ENCODE measurements around the gene CRELD2.

CRELD2 gene

GRCh38 chr22:49946612-49947295 is 28.3 kb downstream of the CRELD2 start:
- DNase-seq (ENCODE audit: low spot score), result no peak

GRCh38 chr22:49947296-49947622 is 28.8 kb downstream of the CRELD2 start:
- DNase-seq (ENCODE audit: low spot score), result no peak

DNA sequence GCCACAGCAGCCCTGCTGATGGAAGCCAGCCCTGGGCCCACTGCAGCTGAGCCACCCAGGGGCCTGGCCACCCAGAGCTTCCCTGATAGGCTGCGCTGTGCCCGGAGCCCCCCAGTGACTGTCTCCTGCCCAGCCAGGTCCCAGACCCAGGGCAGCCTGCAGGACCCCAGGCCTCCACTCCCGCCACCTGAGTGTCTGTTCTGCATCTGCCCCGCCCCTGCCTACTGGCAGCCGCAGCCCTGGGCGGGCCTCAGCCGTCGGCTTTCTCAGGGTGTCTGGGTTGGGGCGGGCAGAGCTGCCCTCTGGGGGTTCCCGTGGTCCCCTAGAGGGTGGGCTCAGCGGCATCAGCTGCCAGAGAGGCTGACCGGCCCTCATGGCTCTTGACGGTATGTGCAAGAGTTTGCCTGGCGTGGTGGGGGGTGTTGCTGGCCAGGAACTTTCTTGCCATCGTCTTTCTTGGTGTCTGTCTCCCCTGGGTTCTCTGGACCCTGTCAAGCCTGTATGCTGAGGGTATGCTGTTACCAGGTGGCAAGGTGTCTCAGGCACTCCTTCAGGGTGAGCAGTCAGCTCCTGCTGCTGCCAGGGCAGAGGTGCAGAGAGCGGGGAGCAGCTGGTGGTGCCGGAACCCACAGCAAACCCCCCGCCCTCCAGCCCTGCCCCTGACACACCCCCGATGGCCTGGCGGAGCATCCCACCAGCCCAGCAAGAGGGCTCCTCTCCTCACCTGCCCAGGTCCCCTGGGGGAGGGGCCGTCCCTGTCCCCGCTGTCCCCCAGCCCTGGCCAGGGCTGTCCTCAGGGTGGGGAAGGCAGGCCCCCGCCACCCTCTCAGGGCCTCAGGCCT is 29.9 kb downstream of the CRELD2 start:
- DNase-seq (ENCODE audit: low spot score), result no peak

GRCh38 chr22:49948958-49949913 is 30.8 kb downstream of the CRELD2 start:
- no peak for DNase-seq (ENCODE audit: low spot score)

DNA sequence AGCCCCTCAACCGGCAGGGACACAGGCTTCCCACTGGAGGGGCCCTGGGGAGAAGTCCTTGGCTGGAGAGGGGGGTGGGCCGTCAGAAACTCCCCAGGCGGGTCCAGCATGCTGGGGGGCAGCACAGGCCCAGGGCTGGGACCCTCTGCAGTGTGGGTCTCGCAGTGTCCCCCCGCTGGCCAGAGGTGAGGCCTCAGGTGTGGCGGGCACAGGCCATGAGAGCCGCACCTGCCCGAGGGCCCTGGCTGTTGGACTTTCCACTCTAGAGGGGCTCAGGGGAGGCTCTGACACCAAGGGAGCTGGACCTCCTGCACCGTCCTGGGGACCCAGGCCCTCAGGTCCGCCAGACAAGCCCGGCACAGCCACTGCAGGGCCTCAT is 31.5 kb downstream of the CRELD2 start:
- no peak for DNase-seq (ENCODE audit: low spot score)

DNA sequence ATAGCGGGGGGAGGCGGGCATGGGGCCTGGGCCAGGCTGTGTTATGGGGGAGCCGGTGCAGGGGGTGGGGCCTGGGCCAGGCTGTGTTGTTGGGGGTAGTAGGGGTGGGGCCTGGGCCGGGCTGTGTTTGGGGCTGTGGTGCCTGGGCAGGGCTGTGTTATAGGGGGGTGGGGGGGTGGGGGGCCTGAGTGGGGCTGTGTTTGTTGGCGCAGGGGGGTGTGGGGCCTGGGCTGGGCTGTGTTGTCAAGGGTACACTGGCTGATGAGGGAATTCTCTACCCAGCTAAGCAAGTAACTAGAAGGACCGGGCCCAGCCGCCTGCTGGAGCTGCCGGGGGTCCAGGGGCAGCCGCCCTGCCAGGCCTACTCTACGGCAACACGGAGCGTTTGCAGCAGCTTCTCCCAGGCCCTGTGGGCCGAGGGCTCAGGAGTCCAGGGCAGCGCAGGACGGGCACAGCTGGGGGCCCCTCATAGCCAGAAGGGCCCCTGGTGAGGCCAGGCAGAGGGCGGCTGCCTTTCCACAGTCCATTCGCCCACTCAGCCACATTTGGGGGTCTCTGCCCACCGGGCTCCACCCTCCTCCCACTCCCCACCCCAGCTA is 32.1 kb downstream of the CRELD2 start:
- DNase-seq (ENCODE audit: low spot score), result no peak

DNA sequence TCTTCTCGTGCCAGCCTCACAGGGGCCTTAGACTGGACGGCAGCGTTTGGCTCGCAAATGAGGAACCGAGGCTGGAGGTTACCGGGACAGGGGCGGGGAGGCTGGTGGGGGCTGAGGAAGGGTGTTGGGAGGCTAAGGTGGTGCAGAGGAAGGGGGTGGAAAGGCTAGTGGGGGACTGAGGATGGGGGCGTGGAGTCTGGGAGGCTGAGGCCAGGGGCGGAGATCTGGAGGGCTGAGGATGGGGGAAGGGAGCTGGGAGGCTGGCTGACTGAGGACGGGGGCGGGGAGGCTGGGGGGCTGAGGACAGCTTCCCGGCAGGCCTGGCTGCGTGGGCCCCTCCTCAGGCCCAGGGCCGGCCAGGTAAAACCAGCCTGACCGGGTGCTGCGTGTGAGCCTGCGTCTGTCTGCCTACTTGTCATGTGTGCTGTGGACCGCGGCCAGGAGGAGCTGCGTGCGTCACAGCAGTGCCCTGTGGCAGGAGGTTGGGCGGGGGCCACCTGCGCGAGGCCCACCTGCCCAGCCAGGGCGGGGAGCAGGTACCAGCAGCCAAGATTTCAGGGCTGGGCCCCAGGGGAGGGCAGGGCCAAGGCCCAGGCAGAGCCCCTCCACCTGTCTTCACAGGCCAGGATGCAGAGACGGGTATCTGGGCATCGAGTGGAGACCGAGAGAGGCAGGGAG is 32.7 kb downstream of the CRELD2 start:
- DNase-seq (ENCODE audit: low spot score), result no peak

DNA sequence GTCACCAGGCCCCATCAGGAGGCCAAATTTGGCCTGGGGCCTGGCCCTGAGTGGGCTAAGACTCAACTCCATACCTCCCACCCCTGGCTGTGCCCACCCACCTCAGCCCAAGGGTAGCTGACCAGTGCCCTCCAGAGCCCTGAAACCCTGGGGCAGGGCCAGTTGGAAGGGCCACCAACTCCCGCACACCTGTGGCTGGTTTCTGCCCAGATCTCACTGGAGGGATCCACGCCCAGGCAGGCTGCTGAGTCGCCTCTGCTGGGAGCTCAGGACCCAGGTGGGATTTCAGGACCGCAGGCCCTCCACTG is 33.2 kb downstream of the CRELD2 start:
- no peak for DNase-seq (ENCODE audit: low spot score)

DNA sequence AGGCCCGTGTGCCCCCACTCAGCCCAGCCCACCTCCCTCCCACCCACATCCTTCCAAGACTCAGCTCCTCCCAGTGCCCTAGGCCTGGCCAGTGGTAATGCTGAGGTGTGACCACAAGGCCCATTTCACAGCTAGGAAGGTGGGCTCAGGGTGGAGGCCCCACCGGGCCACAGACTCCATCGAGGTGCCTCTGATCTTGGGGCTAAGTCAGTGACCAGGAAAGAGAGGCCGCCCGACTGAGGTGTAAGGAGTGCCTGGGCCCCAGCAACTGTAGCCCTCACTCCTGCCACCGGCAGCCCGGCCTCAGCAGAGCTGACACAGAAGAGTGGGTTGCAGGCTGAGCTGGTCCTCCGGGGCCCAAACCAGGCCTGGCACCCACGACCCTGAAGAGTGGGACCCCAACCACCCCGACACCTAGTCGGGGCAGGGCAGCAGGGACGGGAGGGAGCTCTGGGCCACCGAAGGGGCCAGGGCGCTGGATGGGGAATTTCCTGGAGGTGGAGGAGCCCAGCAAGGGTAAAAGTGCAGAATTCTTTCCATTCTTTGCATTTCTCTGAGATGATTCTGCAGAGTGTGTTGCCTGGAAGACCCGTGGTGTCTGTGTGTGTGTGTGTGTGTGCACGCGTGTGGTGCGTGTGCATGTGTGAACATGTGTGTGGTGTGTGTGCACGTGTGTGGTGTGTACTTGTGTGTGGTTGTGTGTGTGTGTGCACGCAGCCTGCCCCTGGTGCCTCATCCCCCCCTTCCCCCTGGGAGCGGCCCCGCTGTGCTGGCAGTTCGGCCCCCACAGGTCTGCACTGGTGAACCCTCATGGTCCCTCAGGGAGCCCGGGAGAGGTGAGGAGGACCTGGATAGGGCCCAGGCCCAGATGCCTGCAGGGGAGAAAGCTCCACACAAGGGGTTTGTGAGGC is 33.8 kb downstream of the CRELD2 start:
- DNase-seq (ENCODE audit: low spot score), result no peak

DNA sequence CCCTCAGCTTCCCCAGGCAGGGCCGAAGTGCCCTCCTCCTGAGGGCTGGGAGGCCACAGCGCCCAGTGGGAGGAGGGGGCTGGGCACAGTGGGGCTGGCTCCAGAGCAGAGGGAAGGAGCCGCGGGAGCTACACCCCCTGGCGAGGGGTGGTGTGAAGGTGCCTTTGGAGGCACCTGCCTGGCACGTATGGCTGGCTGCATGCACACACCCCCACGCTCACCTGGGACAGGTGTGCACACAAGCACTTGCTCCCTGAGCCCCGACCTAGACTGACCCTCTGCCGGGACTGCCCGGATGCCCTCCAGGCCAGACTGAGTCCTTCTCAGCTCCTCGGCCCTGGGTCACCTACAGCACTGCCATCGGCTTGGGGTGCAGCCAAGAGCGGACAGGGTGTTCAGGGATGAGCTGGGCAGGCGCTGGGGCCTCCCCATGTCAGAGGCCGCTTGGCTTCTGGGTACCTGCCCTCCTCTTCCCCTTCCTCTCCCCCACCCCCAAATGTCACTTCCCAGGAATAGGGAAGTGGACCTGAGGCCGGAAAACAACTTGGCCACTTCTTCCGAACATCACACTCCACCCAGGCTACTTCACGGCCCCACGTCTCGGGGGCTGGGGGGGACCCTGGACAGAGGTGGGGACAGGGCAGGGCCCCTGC is 34.7 kb downstream of the CRELD2 start:
- no peak for DNase-seq (ENCODE audit: low spot score)

DNA sequence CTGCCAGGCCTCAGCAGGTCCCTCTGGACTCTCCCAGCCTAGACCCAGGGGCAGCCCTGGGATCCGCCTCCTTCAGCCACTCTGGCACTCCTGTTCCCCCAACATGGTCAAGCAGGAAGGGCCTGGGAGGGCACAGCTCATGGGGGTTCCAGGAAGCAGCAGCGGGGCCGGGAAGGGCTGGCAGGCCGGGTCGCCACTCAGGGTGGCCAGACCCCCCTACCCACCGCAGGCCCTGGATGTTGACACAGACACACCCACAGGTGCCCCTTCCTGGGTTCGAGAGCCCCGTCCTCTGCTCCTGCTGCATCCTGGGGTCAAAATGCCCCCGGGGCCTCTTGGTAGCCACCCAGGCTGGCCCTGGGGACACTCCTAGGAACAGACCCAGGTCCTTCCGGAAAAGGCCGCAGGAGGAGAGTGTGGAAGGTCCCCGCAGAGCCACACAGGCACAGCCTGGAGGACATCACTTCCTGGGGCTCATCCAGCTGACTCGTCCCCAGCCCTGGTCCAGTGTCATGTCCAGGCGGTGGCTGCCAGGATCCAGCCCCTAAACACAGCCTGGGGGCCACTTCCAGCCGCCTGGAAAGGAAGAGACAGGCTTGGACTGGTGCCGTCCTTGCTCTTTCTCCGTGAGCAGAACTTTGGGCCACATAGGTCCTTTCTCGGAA is 35.4 kb downstream of the CRELD2 start:
- DNase-seq (ENCODE audit: low spot score), result no peak

- DNase-seq (ENCODE audit: low spot score), result no peak
Observed at GRCh38 chr22:49954354-49954753, 35.9 kb downstream of the CRELD2 start.

DNA sequence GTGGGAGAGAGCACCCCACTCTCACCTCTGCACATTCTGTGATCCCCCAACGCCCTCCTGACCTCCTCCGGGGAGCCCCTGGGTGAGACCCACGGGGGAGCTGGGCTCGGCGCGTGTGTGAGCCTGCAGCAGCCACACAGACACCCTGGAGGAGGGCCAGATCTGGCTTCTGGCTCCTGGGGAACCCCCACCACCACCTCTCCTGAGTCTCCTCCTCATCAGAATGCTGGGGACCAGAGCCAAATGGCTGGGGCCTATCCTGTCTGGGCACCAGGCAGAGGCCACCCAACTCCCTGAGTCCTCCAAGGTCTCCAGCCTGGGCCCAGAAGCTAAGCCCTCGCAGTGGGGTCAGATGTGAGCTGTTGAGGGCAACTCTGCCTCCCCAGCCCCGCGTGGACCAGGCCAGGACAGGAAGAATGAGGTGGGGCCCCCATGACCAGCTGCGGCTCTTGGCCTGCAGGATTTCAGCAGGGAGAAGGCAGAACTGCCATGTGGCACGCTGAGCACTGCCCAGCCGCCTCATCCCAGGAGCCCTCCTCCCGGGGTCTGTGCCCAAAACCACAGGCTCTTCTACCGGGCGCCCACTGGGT is 36.7 kb downstream of the CRELD2 start:
- no peak for DNase-seq (ENCODE audit: low spot score)

DNA sequence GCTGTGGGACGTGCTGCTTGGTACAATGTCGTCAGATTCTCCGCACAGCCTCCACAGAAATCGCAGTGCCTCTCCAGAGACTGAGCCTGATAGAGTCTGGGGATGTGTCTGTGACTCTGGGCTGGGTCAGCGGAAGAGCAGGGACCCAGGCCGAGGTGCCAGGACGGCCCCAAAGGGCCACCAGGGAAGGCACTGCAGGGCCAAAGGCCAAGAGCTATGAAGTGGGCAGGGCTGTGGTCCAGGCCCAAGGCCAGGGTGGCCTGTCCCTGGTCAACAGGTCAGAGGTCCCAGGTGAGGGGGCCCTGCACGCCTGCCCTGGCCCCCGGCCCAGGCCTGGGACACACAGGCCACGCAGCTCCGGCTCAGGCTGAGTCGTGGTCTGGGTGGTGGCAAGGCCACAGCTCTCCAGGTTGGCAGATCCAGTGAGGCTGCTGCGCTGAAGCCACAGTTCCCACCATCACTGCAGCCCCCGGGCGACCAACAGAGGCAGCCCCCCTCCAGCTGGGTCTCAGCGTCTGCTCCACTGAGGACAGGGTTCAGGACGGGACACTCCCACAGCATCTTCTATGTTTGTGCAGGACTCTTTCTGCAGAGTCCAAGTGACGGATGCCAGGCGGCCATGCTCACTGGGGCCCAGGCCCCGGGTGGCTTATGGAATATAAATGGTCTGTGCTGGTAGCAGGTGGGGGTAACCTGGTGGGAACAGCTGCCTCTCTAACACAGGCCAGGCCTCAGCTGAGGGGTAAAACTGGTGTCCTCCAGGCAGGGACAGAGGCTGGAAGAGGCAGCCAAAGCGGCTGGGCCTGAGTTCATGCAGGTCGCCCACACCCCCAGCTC is 37.4 kb downstream of the CRELD2 start:
- DNase-seq (ENCODE audit: low spot score), result no peak

DNA sequence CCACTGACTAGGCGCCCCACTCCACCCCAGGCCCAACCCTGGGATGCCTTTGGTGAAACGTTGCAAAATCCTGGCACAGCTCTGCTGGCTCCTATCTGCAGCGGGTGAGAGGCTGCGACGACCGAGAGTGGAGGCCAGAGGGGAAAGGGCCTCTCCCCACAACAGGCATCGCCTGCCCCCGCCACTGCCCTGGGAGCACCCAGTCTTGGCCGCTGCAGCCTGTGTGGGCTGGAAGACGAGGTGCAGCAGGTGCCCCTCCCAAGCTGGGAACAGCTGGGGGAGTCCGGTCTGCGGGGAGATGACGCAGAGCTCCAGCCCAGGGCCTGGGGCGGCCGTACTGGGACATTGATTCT is 38.0 kb downstream of the CRELD2 start:
- no peak for DNase-seq (ENCODE audit: low spot score)

GRCh38 chr22:49956914-49957825 is 38.7 kb downstream of the CRELD2 start:
- no peak for DNase-seq (ENCODE audit: low spot score)

DNA sequence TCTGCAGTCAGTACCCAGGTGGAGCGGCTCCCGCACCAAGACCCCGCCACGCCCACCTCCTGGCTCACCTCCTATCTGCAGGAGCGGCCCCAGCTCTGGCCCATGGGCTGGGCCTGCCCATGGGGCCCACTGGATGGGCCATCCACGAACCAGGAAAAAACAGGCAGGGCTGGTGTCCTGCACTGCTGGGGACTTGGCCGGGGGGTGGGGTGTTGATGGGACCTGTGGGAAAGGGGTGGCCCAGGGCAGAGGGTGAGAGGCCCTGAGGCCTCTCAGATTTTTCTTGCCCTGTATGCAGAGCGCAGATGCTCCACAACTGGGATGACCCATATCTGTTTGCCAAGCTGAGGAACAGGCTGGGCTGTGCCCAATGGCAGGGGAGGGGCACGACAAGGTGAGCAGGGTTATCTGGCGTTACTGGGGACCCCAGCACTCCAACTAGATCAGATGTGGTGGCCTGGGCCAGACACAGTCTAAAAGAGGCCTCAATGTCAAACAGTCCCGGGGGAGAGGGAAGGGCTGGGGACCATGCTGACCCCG is 39.5 kb downstream of the CRELD2 start:
- DNase-seq (ENCODE audit: low spot score), result no peak

Data from germinal center (tissue), 1 donor.